Epidermal melanocyte (primary cell): ENCODE measurements around the gene CLDND1.

Experiments used
- DNase-seq: peaks from one replicate; pipeline ENCODE4 v3.0.0; 2011; ENCODE audit warnings: low spot score; ENCODE audit not compliant: insufficient read length

CLDND1 gene

GRCh38 chr3:98551754-98552153 is 29.1 kb upstream of the CLDND1 start:
- DNase-seq: no peak

GRCh38 chr3:98551236-98551635 is 28.5 kb upstream of the CLDND1 start:
- DNase-seq: no peak

GRCh38 chr3:98550833-98551232 is 28.1 kb upstream of the CLDND1 start:
- no peak for DNase-seq

- no peak for DNase-seq
These were observed 25.8 kb upstream of the CLDND1 start for GRCh38 chr3:98548544-98548943.

- no peak for DNase-seq
These were observed 23.2 kb upstream of the CLDND1 start for GRCh38 chr3:98545940-98546339.

GRCh38 chr3:98542623-98543022 is 19.9 kb upstream of the CLDND1 start:
- DNase-seq: no peak

- DNase-seq: no peak
These were observed 19.0 kb upstream of the CLDND1 start for GRCh38 chr3:98541695-98542094.

- DNase-seq: no peak
These were observed 17.6 kb upstream of the CLDND1 start for GRCh38 chr3:98540346-98540745.

GRCh38 chr3:98536456-98537017 is 13.8 kb upstream of the CLDND1 start:
- DNase-seq: no peak

- DNase-seq: no peak
These were observed 12.0 kb upstream of the CLDND1 start for GRCh38 chr3:98534734-98535133.

GRCh38 chr3:98534168-98534567 is 11.5 kb upstream of the CLDND1 start:
- DNase-seq: no peak

- DNase-seq: no peak
These were observed 10.2 kb upstream of the CLDND1 start for GRCh38 chr3:98532709-98533571.

- DNase-seq: no peak
These were observed 9.6 kb upstream of the CLDND1 start for GRCh38 chr3:98532275-98532637.

GRCh38 chr3:98531622-98532274 is 9.0 kb upstream of the CLDND1 start, which contains the start of gene GPR15:
Gene GPR15 (plus strand): TSS chr3:98531978. CDS start chr3:98532034, 56 bp downstream.
- DNase-seq: no peak

- DNase-seq: no peak
These were observed 8.0 kb upstream of the CLDND1 start for GRCh38 chr3:98530676-98531075.

- DNase-seq: no peak
These were observed 7.3 kb upstream of the CLDND1 start for GRCh38 chr3:98529856-98530459.

- DNase-seq: no peak
These were observed 6.0 kb upstream of the CLDND1 start for GRCh38 chr3:98528474-98529346.

GRCh38 chr3:98525494-98525893 is 2.8 kb upstream of the CLDND1 start:
- DNase-seq: no peak

- peak; percentile 22 for DNase-seq
These were observed 682 bp downstream of the CLDND1 start for GRCh38 chr3:98521897-98522543.

- no peak for DNase-seq
These were observed 3.4 kb downstream of the CLDND1 start for GRCh38 chr3:98519351-98519750.

GRCh38 chr3:98518816-98519215 is 3.9 kb downstream of the CLDND1 start:
- DNase-seq: no peak
